ENCODE results near the gene GIPC2. TPM values are rescaled to one million over a fixed set of nuclear protein-coding genes. Genes with fewer than 3 reads are reported as not detected.

Gene GIPC2
- total and polyA plus RNA-seq, 9 of the 15 experiments (the other 6 are each of a cell fraction or from before 2014, with no cell fraction given) = 0.01 to 0.05 (median 0.04) TPM; not detected in 3

- POLR2A ChIA-PET = interaction anchor here (0.6 kb wide), 1 partner anchor 66 kb away, joined by 3 read pairs; no protein-coding TSS in a partner anchor
- Histone ChIP-seq H3K36me3 (ENCODE audit: control insufficient read depth, insufficient read depth, low read length) (no peaks in the 10 kb centered on the region), H4K20me1 (replicated peaks; ENCODE audit: control insufficient read depth, insufficient read depth, low read length) (no peaks in the 10 kb centered on the region), H3K9me1 (ENCODE audit: control insufficient read depth, insufficient read depth, low read length) (no peaks in the 10 kb centered on the region), H3K4me3 (no peak overlapping the region), H2AFZ (ENCODE audit: low read depth, low read length) (no peak overlapping the region), H3K4me1 (replicated peaks in 1 of 2; ENCODE audit: control insufficient read depth in 2 of 2, insufficient read depth in 2 of 2, low read length in 2 of 2) (no peaks in the 10 kb centered on the region), H3K4me2 (ENCODE audit: insufficient read depth, low read length) (no peak overlapping the region), H3K9me3 (replicated peaks; ENCODE audit: control insufficient read depth, insufficient read depth, low read depth, low read length) (no peaks in the 10 kb centered on the region), H3K27me3 (ENCODE audit: control insufficient read depth in 2 of 2, insufficient read depth in 2 of 2, low read length in 2 of 2) (peaks cover 0 to 6% of the 10 kb centered on the region in 2 experiments; a peak in 2 of 5 replicates), H3K79me2 (ENCODE audit: control insufficient read depth, insufficient read depth, low read length) (no peaks in the 10 kb centered on the region), H3K27ac (ENCODE audit: extremely low read depth, low read depth, low read length) (no peak overlapping the region), H3K9ac (ENCODE audit: insufficient read depth in 1 of 2, low read depth in 2 of 2, low read length in 2 of 2) (no peak overlapping the region)
- BruUV-seq (replicated peaks) = no TSS peak
- intact Hi-C loops (cut with micrococcal nuclease) = no loop called here
- DNase-seq (ENCODE audit: extremely low read depth in 1 of 4, low spot score in 3 of 4) (no peak), FAIRE-seq (no peak), ATAC-seq (no peak)
- CTCF ChIA-PET (ENCODE audit: low intra/inter-chr PET ratio) = no interaction called here
- 0% methylated on average over 2 of the region's 2 CpGs for WGBS (ENCODE audit: insufficient coverage, low coverage, missing lambda C conversion rate)
- in situ Hi-C loops (cut with MboI) = no loop called here
- TF ChIP-seq E2F1 (CRISPR knock-in tag; IDR thresholded peaks at IDR 0.05) (no peak), ZC3H8 (IDR thresholded peaks at IDR 0.05) (no peak), RFX5 (IDR thresholded peaks at IDR 0.05; ENCODE audit: low read depth, low read length) (no peak), SMARCB1 (IDR thresholded peaks at IDR 0.05; ENCODE audit: insufficient read length, low read depth) (no peak), KAT7 (CRISPR knock-in tag; IDR thresholded peaks at IDR 0.05; ENCODE audit: borderline replicate concordance) (no peak), ZNF274 (IDR thresholded peaks at IDR 0.05; ENCODE audit: borderline replicate concordance, low read depth, low read length) (no peak), MED1 (CRISPR knock-in tag; IDR thresholded peaks at IDR 0.05; ENCODE audit: borderline replicate concordance) (no peak), LARP7 (IDR thresholded peaks at IDR 0.05) (no peak), MBD1 (CRISPR knock-in tag; IDR thresholded peaks at IDR 0.05) (no peak), SREBF2 (CRISPR knock-in tag; IDR thresholded peaks at IDR 0.05) (no peak), ZNF324 (CRISPR knock-in tag; IDR thresholded peaks at IDR 0.05) (no peak), NR1H2 (CRISPR knock-in tag; IDR thresholded peaks at IDR 0.05) (no peak), DNMT1 (IDR thresholded peaks at IDR 0.05) (no peak), ZNF785 (CRISPR knock-in tag; IDR thresholded peaks at IDR 0.05) (no peak), ZFP1 (CRISPR knock-in tag; IDR thresholded peaks at IDR 0.05) (no peak), ASH1L (IDR thresholded peaks at IDR 0.05; ENCODE audit: borderline replicate concordance, low read depth, partially characterized antibody) (no peak), ZNF583 (CRISPR knock-in tag; IDR thresholded peaks at IDR 0.05) (no peak), TRIM25 (IDR thresholded peaks at IDR 0.05; ENCODE audit: borderline replicate concordance) (no peak)
These were observed 24.0 kb downstream of the GIPC2 start for GRCh38 chr1:78069784-78070183.

Data from K562 (cell line).